ENCODE measurements around the gene TAF9B.

- TF ChIP-seq EP300 (IDR thresholded peaks at IDR 0.05): no peak
- no peak for TF ChIP-seq POLR2A (IDR thresholded peaks at IDR 0.05)
- TF ChIP-seq CTCF (IDR thresholded peaks at IDR 0.05): no peak
- TF ChIP-seq POLR2AphosphoS5 (IDR thresholded peaks at IDR 0.05): no peak
Observed at GRCh38 chrX:78123190-78123589, 16.3 kb downstream of the TAF9B start.
